ENCODE results near the gene ERLEC1.

ERLEC1 gene

GRCh38 chr2:53769318-53769945 lies 17.4 kb upstream of the ERLEC1 start:
- Histone ChIP-seq H3K27me3 (ENCODE audit: control insufficient read depth in 3 of 3, insufficient read depth in 3 of 3, low read depth in 1 of 3, low read length in 3 of 3) (no peaks in the 10 kb centered on the region), H3K9me3 (replicated peaks in 1 of 2; ENCODE audit: control insufficient read depth in 2 of 2, insufficient read depth in 1 of 2, low read depth in 1 of 2, low read length in 2 of 2) (no peaks in the 10 kb centered on the region), H4K8ac (ENCODE audit: low read depth, low read length) (no peak overlapping the region), H3K4ac (ENCODE audit: low read length) (no peak overlapping the region), H2AFZ (ENCODE audit: low read length) (no peak overlapping the region), H3K4me3 (ENCODE audit: low read length in 2 of 2) (peak overlapping the region in 1 of 2 donors; percentile 82), H3K14ac (ENCODE audit: low read length) (no peak overlapping the region), H2BK12ac (ENCODE audit: low read length) (no peak overlapping the region), H3K36me3 (replicated peaks in 1 of 2; ENCODE audit: control insufficient read depth in 2 of 2, insufficient read depth in 2 of 2, low read length in 2 of 2) (peaks cover 0 to 38% of the 10 kb centered on the region in 2 donors), H2BK5ac (ENCODE audit: low read length) (no peak overlapping the region), H2BK15ac (ENCODE audit: low read length) (no peak overlapping the region), H4K91ac (ENCODE audit: low read depth, low read length, poor library complexity) (no peak overlapping the region), H3K79me1 (ENCODE audit: low read depth, low read length) (peaks cover 3% of the 10 kb centered on the region), H2AK5ac (ENCODE audit: low read depth, low read length) (no peak overlapping the region), H3K27ac (replicated peaks; ENCODE audit: low read length) (no peak overlapping the region), H3K23ac (ENCODE audit: low read depth, low read length, poor library complexity) (no peak overlapping the region), H3K18ac (ENCODE audit: low read length) (no peak overlapping the region), H3K4me2 (ENCODE audit: insufficient read depth, low read length, poor library complexity, severe bottlenecking) (no peak overlapping the region), H3K9ac (ENCODE audit: low read depth, low read length, poor library complexity) (no peak overlapping the region), H3K4me1 (ENCODE audit: control insufficient read depth in 2 of 2, insufficient read depth in 1 of 2, low read depth in 1 of 2, low read length in 2 of 2) (peaks cover 0 to 2% of the 10 kb centered on the region in 2 donors), H2BK120ac (ENCODE audit: low read depth, low read length) (no peak overlapping the region)
- WGBS, 2 donors (ENCODE audit: extremely low coverage in 2 of 2, insufficient read length in 2 of 2, insufficient replicate concordance in 1 of 2): no CpG with 5 or more reads among the region's 15 CpGs
- no peak for DNase-seq (ENCODE audit: low spot score)

GRCh38 chr2:53770264-53770663 lies 16.6 kb upstream of the ERLEC1 start:
- Histone ChIP-seq H3K9me3 (replicated peaks in 1 of 2; ENCODE audit: control insufficient read depth in 2 of 2, insufficient read depth in 1 of 2, low read depth in 1 of 2, low read length in 2 of 2) (no peaks in the 10 kb centered on the region), H4K91ac (ENCODE audit: low read depth, low read length, poor library complexity) (no peak overlapping the region), H3K4me2 (ENCODE audit: insufficient read depth, low read length, poor library complexity, severe bottlenecking) (no peak overlapping the region), H4K8ac (ENCODE audit: low read depth, low read length) (no peak overlapping the region), H3K23ac (ENCODE audit: low read depth, low read length, poor library complexity) (no peak overlapping the region), H3K14ac (ENCODE audit: low read length) (no peak overlapping the region), H3K9ac (ENCODE audit: low read depth, low read length, poor library complexity) (no peak overlapping the region), H3K36me3 (replicated peaks in 1 of 2; ENCODE audit: control insufficient read depth in 2 of 2, insufficient read depth in 2 of 2, low read length in 2 of 2) (peaks cover 0 to 38% of the 10 kb centered on the region in 2 donors), H3K79me1 (ENCODE audit: low read depth, low read length) (peaks cover 3% of the 10 kb centered on the region), H3K4me1 (ENCODE audit: control insufficient read depth in 2 of 2, insufficient read depth in 1 of 2, low read depth in 1 of 2, low read length in 2 of 2) (peaks cover 0 to 2% of the 10 kb centered on the region in 2 donors), H2BK5ac (ENCODE audit: low read length) (no peak overlapping the region), H2AFZ (ENCODE audit: low read length) (no peak overlapping the region), H2BK12ac (ENCODE audit: low read length) (no peak overlapping the region), H3K18ac (ENCODE audit: low read length) (no peak overlapping the region), H3K27me3 (ENCODE audit: control insufficient read depth in 3 of 3, insufficient read depth in 3 of 3, low read depth in 1 of 3, low read length in 3 of 3) (no peaks in the 10 kb centered on the region), H3K27ac (replicated peaks; ENCODE audit: low read length) (no peak overlapping the region), H3K4me3 (ENCODE audit: low read length in 2 of 2) (no peak overlapping the region), H2BK120ac (ENCODE audit: low read depth, low read length) (no peak overlapping the region), H2BK15ac (ENCODE audit: low read length) (no peak overlapping the region), H2AK5ac (ENCODE audit: low read depth, low read length) (no peak overlapping the region), H3K4ac (ENCODE audit: low read length) (no peak overlapping the region)
- no peak for DNase-seq (ENCODE audit: low spot score)
- WGBS, 2 donors (ENCODE audit: extremely low coverage in 2 of 2, insufficient read length in 2 of 2, insufficient replicate concordance in 1 of 2): no CpG with 5 or more reads among the region's 4 CpGs

- Histone ChIP-seq H2AK5ac (ENCODE audit: low read depth, low read length) (no peak overlapping the region), H2BK5ac (ENCODE audit: low read length) (no peak overlapping the region), H3K9ac (ENCODE audit: low read depth, low read length, poor library complexity) (no peak overlapping the region), H3K23ac (ENCODE audit: low read depth, low read length, poor library complexity) (no peak overlapping the region), H3K27ac (replicated peaks; ENCODE audit: low read length) (no peak overlapping the region), H4K91ac (ENCODE audit: low read depth, low read length, poor library complexity) (no peak overlapping the region), H3K4ac (ENCODE audit: low read length) (no peak overlapping the region), H4K8ac (ENCODE audit: low read depth, low read length) (no peak overlapping the region), H2BK12ac (ENCODE audit: low read length) (no peak overlapping the region), H3K79me1 (ENCODE audit: low read depth, low read length) (no peaks in the 10 kb centered on the region), H3K9me3 (replicated peaks in 1 of 2; ENCODE audit: control insufficient read depth in 2 of 2, insufficient read depth in 1 of 2, low read depth in 1 of 2, low read length in 2 of 2) (peaks cover 0 to 3% of the 10 kb centered on the region in 2 donors), H2BK120ac (ENCODE audit: low read depth, low read length) (no peak overlapping the region), H3K4me2 (ENCODE audit: insufficient read depth, low read length, poor library complexity, severe bottlenecking) (no peak overlapping the region), H3K4me3 (ENCODE audit: low read length in 2 of 2) (no peak overlapping the region), H3K27me3 (ENCODE audit: control insufficient read depth in 3 of 3, insufficient read depth in 3 of 3, low read depth in 1 of 3, low read length in 3 of 3) (no peaks in the 10 kb centered on the region), H2AFZ (ENCODE audit: low read length) (no peak overlapping the region), H3K4me1 (ENCODE audit: control insufficient read depth in 2 of 2, insufficient read depth in 1 of 2, low read depth in 1 of 2, low read length in 2 of 2) (no peaks in the 10 kb centered on the region), H2BK15ac (ENCODE audit: low read length) (no peak overlapping the region), H3K18ac (ENCODE audit: low read length) (no peak overlapping the region), H3K36me3 (replicated peaks in 1 of 2; ENCODE audit: control insufficient read depth in 2 of 2, insufficient read depth in 2 of 2, low read length in 2 of 2) (peaks cover 0 to 88% of the 10 kb centered on the region in 2 donors), H3K14ac (ENCODE audit: low read length) (no peak overlapping the region)
- no peak for DNase-seq (ENCODE audit: low spot score)
- 100% methylated on average over 1 of the region's 1 CpG; no CpG with 5 or more reads in 1 of the 2 donors for WGBS, 2 donors (ENCODE audit: extremely low coverage in 2 of 2, insufficient read length in 2 of 2, insufficient replicate concordance in 1 of 2)
Observed at GRCh38 chr2:53777134-53777533, 9.7 kb upstream of the ERLEC1 start.

DNA sequence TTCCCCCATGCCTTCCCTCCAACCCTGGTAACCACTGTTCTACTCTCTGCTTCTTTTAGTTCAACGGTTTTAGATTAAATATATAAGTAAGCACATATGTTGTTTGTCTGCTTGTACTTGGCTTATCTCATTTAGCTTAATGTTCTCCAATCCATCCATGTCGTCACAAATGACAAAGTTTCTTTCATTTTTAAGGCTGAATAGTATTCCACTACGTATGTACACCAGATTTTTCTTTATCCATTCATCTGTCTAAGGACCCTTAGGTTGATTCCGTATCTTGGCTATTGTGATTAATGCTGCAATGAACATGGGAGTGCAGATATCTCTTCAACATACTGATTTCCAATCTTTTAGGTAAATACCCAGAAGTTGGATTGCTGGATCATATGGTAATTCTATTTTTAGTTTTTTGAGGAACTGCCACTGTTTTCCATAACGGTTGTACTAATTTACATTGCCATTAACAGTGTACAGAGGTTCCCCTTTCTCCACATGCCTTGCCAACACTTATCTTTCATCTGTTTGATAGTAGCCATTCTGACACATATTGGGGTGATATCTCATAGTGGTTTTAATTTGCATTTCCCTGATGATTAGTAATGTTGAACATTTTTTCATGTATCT lies 8.2 kb upstream of the ERLEC1 start:
- Histone ChIP-seq H3K27ac (replicated peaks; ENCODE audit: low read length) (no peak overlapping the region), H2BK12ac (ENCODE audit: low read length) (no peak overlapping the region), H3K4me2 (ENCODE audit: insufficient read depth, low read length, poor library complexity, severe bottlenecking) (no peak overlapping the region), H3K14ac (ENCODE audit: low read length) (no peak overlapping the region), H2AFZ (ENCODE audit: low read length) (no peak overlapping the region), H3K36me3 (replicated peaks in 1 of 2; ENCODE audit: control insufficient read depth in 2 of 2, insufficient read depth in 2 of 2, low read length in 2 of 2) (peaks cover 0 to 81% of the 10 kb centered on the region in 2 donors), H2BK5ac (ENCODE audit: low read length) (no peak overlapping the region), H3K23ac (ENCODE audit: low read depth, low read length, poor library complexity) (no peak overlapping the region), H3K79me1 (ENCODE audit: low read depth, low read length) (no peaks in the 10 kb centered on the region), H3K4ac (ENCODE audit: low read length) (no peak overlapping the region), H3K9ac (ENCODE audit: low read depth, low read length, poor library complexity) (no peak overlapping the region), H3K18ac (ENCODE audit: low read length) (no peak overlapping the region), H2BK15ac (ENCODE audit: low read length) (no peak overlapping the region), H4K8ac (ENCODE audit: low read depth, low read length) (no peak overlapping the region), H3K27me3 (ENCODE audit: control insufficient read depth in 3 of 3, insufficient read depth in 3 of 3, low read depth in 1 of 3, low read length in 3 of 3) (no peaks in the 10 kb centered on the region), H3K4me1 (ENCODE audit: control insufficient read depth in 2 of 2, insufficient read depth in 1 of 2, low read depth in 1 of 2, low read length in 2 of 2) (no peaks in the 10 kb centered on the region), H3K4me3 (ENCODE audit: low read length in 2 of 2) (no peak overlapping the region), H4K91ac (ENCODE audit: low read depth, low read length, poor library complexity) (no peak overlapping the region), H2AK5ac (ENCODE audit: low read depth, low read length) (no peak overlapping the region), H3K9me3 (replicated peaks in 1 of 2; ENCODE audit: control insufficient read depth in 2 of 2, insufficient read depth in 1 of 2, low read depth in 1 of 2, low read length in 2 of 2) (peaks cover 0 to 3% of the 10 kb centered on the region in 2 donors), H2BK120ac (ENCODE audit: low read depth, low read length) (no peak overlapping the region)
- DNase-seq (ENCODE audit: low spot score): no peak
- no CpG with 5 or more reads among the region's 5 CpGs for WGBS, 2 donors (ENCODE audit: extremely low coverage in 2 of 2, insufficient read length in 2 of 2, insufficient replicate concordance in 1 of 2)

All from neuronal stem cell (in vitro differentiated cells).